Nephron (organoid): ENCODE measurements around the gene LCN9.

Experiments
- H3K27ac Mint-ChIP-seq, 3 experiments: 2 replicates each; pipeline ENCODE4 v1.8.0; 2020; ENCODE audit warnings: mixed read lengths in 3 of 3, mild to moderate bottlenecking in 2 of 3, moderate library complexity in 1 of 3
- H3K27me3 Mint-ChIP-seq: 2 replicates; pipeline ENCODE4 v1.8.0; 2021; ENCODE audit warnings: low read depth, mild to moderate bottlenecking, moderate library complexity, mixed read lengths
- H3K36me3 Mint-ChIP-seq: 2 replicates; pipeline ENCODE4 v1.8.0; 2020; ENCODE audit warnings: low read depth, mixed read lengths
- H3K4me1 Mint-ChIP-seq: 2 replicates; pipeline ENCODE4 v1.8.0; 2020; ENCODE audit warnings: mixed read lengths
- H3K4me3 Mint-ChIP-seq, 3 experiments: 2 replicates each; pipeline ENCODE4 v1.8.0; 2020; ENCODE audit warnings: mild to moderate bottlenecking in 3 of 3, mixed read lengths in 3 of 3, moderate library complexity in 2 of 3
- H3K9me3 Mint-ChIP-seq: 2 replicates; pipeline ENCODE4 v1.8.0; 2020; ENCODE audit warnings: mixed read lengths
- TF ChIP-seq, protein P1 (sequence below), 3 experiments: fragments of 200-600 bp; sonication (generic); IDR thresholded peaks; one replicate each; pipeline ENCODE4 v1.5.0; 2021; ENCODE audit warnings: antibody characterized with exemption in 3 of 3; ENCODE audit not compliant: unreplicated experiment in 3 of 3

LCN9 gene

DNA sequence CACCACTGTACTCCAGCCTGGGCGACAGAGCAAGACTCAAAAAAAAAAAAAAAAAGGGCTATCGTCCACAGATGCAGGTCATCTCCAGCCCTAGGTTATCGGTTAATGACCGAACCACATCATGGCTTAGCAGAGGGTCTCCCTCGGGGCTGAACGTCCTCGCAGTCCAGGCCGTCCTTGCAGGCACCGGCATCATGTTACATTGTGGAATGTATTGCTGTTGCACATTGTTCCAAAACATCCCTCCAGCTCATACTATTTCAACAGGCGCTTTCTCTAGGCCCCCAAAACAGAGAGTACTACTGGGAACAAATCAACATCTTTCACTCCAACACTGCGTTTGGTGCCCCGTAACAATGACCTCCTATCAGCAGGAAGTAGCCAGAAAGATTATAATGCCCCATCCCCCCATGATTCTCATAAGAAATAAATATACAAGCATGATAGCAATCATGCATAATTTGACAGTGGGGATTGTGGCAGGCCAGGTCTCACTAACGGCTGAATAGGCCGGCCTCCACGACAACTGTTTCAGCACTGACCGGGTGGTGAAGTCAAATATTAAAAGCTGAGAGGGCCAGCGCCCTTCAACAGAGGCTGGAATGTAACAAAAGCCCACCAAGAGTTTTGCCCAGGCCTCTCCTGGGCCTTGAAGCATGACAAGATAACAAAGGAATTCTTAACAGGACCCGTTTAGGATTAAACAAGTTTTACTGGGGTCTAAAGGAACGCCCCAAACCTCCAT is 1.1 kb upstream of the LCN9 start:
- no peaks in the 10 kb centered on the region for H3K36me3 Mint-ChIP-seq
- H3K27me3 Mint-ChIP-seq = no peaks in the 10 kb centered on the region
- peak overlapping the region; percentile 77 to 92 (median 81) for H3K27ac Mint-ChIP-seq
- TF ChIP-seq, protein P1, sequence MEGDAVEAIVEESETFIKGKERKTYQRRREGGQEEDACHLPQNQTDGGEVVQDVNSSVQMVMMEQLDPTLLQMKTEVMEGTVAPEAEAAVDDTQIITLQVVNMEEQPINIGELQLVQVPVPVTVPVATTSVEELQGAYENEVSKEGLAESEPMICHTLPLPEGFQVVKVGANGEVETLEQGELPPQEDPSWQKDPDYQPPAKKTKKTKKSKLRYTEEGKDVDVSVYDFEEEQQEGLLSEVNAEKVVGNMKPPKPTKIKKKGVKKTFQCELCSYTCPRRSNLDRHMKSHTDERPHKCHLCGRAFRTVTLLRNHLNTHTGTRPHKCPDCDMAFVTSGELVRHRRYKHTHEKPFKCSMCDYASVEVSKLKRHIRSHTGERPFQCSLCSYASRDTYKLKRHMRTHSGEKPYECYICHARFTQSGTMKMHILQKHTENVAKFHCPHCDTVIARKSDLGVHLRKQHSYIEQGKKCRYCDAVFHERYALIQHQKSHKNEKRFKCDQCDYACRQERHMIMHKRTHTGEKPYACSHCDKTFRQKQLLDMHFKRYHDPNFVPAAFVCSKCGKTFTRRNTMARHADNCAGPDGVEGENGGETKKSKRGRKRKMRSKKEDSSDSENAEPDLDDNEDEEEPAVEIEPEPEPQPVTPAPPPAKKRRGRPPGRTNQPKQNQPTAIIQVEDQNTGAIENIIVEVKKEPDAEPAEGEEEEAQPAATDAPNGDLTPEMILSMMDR (IDR thresholded peaks at IDR 0.05; ENCODE audit: unreplicated experiment in 3 of 3) = no peak
- peaks cover 3% of the 10 kb centered on the region for H3K9me3 Mint-ChIP-seq
- H3K4me1 Mint-ChIP-seq = peaks cover 19% of the 10 kb centered on the region
- H3K4me3 Mint-ChIP-seq = no peak overlapping the region

DNA sequence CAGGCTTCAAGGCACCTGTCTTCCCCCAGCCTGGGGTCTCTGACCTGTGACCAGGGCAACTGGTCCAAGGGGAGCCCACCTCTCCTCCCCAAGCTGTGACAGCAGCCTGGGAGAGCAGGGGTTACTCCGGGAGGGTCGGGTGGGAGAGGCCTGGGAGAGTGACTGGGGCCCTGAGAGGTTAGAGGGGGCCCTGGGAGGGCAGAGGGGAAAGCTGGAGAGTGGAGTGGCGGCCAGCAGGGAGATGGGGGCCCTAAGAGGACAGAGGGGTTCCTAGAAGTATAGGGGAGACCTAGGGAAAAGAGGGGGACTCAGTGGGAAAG is 302 bp downstream of the LCN9 start:
- Mint-ChIP-seq H3K9me3 (no peaks in the 10 kb centered on the region), H3K36me3 (no peaks in the 10 kb centered on the region), H3K27ac (no peak overlapping the region), H3K4me1 (peaks cover 19% of the 10 kb centered on the region), H3K27me3 (no peaks in the 10 kb centered on the region), H3K4me3 (no peak overlapping the region)
- TF ChIP-seq, protein P1 (IDR thresholded peaks at IDR 0.05; ENCODE audit: unreplicated experiment in 3 of 3) = no peak

DNA sequence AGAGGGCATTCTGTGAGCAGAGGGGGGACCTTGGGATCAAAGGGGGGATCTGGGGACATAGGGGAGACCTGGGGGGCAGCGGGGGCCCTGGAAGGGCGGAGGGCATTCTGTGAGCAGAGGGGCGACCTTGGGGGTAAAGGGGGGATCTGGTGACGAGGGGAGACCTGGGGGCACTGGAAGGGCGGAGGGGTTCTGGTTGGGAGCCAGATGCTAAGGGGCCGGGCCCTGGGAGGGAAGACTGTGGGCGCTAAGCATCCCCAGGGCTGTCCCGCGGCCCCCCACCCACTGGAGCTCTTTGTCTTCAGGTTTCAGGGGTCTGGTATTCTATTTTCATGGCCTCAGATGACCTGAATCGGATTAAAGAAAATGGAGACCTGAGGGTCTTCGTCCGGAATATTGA is 748 bp downstream of the LCN9 start:
- H3K36me3 Mint-ChIP-seq = no peaks in the 10 kb centered on the region
- peaks cover under 1% of the 10 kb centered on the region for H3K27me3 Mint-ChIP-seq
- H3K27ac Mint-ChIP-seq = no peak overlapping the region
- TF ChIP-seq, protein P1 (IDR thresholded peaks at IDR 0.05; ENCODE audit: unreplicated experiment in 3 of 3) = no peak
- H3K9me3 Mint-ChIP-seq = peaks cover under 1% of the 10 kb centered on the region
- H3K4me3 Mint-ChIP-seq = no peak overlapping the region
- peaks cover 19% of the 10 kb centered on the region for H3K4me1 Mint-ChIP-seq

DNA sequence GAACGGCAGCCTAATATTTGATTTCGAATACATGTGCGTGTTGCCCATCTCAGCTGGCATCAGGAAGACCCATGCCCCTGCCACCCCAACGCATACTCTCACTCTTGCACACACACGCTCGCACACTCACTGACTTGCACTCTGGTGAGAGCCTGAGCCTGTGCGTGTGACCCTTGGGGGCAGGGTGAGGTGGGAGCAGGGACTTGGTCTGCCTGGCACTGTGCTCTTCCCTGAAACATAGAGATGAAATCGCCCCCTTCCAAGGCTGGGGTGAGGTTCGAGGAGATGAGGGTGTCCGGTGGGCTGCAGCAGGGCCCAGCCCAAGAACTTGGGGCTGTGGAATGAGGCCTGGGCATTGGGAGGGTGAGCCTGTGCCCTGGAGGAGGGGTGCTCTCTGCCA is 1.2 kb downstream of the LCN9 start:
- peaks cover 4% of the 10 kb centered on the region for H3K9me3 Mint-ChIP-seq
- peaks cover 19% of the 10 kb centered on the region for H3K4me1 Mint-ChIP-seq
- TF ChIP-seq, protein P1 (IDR thresholded peaks at IDR 0.05; ENCODE audit: unreplicated experiment in 3 of 3) = no peak
- no peaks in the 10 kb centered on the region for H3K36me3 Mint-ChIP-seq
- H3K27me3 Mint-ChIP-seq = peaks cover 5% of the 10 kb centered on the region
- no peak overlapping the region for H3K27ac Mint-ChIP-seq
- no peak overlapping the region for H3K4me3 Mint-ChIP-seq

DNA sequence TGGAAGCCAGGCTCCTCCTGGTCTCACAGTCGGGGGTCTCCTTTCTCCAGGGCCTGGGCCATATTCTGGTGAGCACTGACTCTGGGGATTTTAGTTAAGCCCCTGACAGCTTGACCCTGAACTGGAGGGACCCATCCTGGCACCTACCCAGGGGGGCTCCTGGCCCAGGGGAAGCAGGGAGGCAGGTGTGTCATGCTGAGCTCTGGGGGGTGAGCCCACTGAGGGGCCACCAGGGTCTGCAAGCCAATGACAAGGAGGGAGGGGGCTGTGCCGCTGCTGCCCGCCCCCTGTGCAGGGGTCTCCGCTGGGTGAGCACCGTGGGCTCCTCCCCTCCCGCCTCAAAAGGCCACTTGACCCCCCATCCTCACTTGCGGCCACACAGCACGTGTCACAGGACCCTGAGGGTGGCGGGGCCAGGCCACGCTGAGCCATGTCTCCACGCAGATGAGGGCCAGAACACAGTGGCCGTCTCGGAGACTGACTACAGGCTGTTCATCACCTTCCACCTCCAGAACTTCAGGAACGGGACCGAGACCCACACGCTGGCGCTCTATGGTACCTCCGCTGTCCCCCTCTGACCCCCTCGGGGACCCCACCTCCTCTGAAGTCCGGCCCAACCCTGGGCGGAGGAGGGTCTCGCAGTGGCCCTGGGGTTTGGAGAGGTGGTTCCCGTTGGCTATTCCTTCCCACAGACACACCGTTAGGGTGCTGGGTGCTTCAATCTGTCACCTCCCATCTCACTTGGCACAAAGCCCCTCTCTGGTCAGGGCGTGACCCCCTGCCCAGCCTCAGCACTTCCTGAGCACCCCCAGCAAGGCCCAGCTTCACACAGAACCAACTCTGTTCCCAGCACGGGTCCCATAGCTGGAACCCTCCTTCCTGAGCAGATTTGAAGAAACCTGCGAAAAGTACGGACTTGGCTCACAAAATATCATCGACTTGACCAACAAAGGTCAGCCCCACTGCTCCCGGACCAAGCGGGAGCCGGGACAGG is 2.0 kb downstream of the LCN9 start:
- Mint-ChIP-seq H3K36me3 (no peaks in the 10 kb centered on the region), H3K4me3 (no peak overlapping the region), H3K27me3 (peaks cover 5% of the 10 kb centered on the region), H3K4me1 (peaks cover 19% of the 10 kb centered on the region), H3K27ac (no peak overlapping the region), H3K9me3 (peaks cover 5% of the 10 kb centered on the region)
- TF ChIP-seq, protein P1 (IDR thresholded peaks at IDR 0.05; ENCODE audit: unreplicated experiment in 3 of 3) = no peak
